SK-N-SH treated with all-trans-retinoic acid at 6 μM for 48 hours (cell line): ENCODE results near the gene LDHA.

ENCODE experiments used
- ATAC-seq: fragments of 200-7000 bp; cut with Tn5 transposase; 3 replicates; pipeline ENCODE4 v1.9.1; 2020; ENCODE audit warnings: mild to moderate bottlenecking, moderate library complexity
- ARNTL ChIP-seq: fragments of 450-650 bp; formaldehyde crosslinking; IDR thresholded peaks from 2 replicates; pipeline ENCODE4 v1.5.0; 2020; ENCODE audit warnings: low read depth, mild to moderate bottlenecking, moderate library complexity, borderline replicate concordance
- BACH2 ChIP-seq: fragments of 250-450 bp; sonication (Bioruptor Pico); IDR thresholded peaks from 2 replicates; pipeline ENCODE4 v1.9.0; 2021; ENCODE audit warnings: mild to moderate bottlenecking, borderline replicate concordance
- CSDC2 ChIP-seq: fragments of 250-450 bp; sonication (Bioruptor Pico); IDR thresholded peaks from 2 replicates; pipeline ENCODE4 v1.5.0; 2020; ENCODE audit warnings: mild to moderate bottlenecking, moderate library complexity
- CSRNP3 ChIP-seq: fragments of 250-450 bp; sonication (Bioruptor Pico); IDR thresholded peaks from 2 replicates; pipeline ENCODE4 v1.5.1; 2021; ENCODE audit warnings: mild to moderate bottlenecking, moderate library complexity
- GLIS3 ChIP-seq: fragments of 250-450 bp; sonication (Bioruptor Pico); IDR thresholded peaks from 2 replicates; pipeline ENCODE4 v1.5.0; 2020; ENCODE audit warnings: mild to moderate bottlenecking, moderate library complexity
- ISL1 ChIP-seq: fragments of 250-450 bp; sonication (Bioruptor Pico); IDR thresholded peaks from 2 replicates; pipeline ENCODE4 v2.1.2; 2022; ENCODE audit warnings: mild to moderate bottlenecking, moderate library complexity
- PATZ1 ChIP-seq: fragments of 250-450 bp; sonication (Bioruptor Pico); IDR thresholded peaks from 2 replicates; pipeline ENCODE4 v1.8.0; 2020; ENCODE audit warnings: mild to moderate bottlenecking, moderate library complexity, borderline replicate concordance
- RARB ChIP-seq: fragments of 250-450 bp; sonication (Bioruptor Pico); IDR thresholded peaks from 2 replicates; pipeline ENCODE4 v1.8.0; 2021; ENCODE audit warnings: mild to moderate bottlenecking, moderate library complexity
- SNAI2 ChIP-seq: fragments of 250-450 bp; sonication (Bioruptor Pico); IDR thresholded peaks from 2 replicates; pipeline ENCODE4 v1.5.0; 2020; ENCODE audit warnings: mild to moderate bottlenecking, moderate library complexity
- TCF4 ChIP-seq: fragments of 250-450 bp; sonication (Bioruptor Pico); IDR thresholded peaks from 2 replicates; pipeline ENCODE4 v1.8.0; 2021; ENCODE audit warnings: mild to moderate bottlenecking, moderate library complexity, borderline replicate concordance
- TOX ChIP-seq: fragments of 250-450 bp; sonication (Bioruptor Pico); IDR thresholded peaks from 2 replicates; pipeline ENCODE4 v1.8.0; 2021; ENCODE audit warnings: mild to moderate bottlenecking, moderate library complexity, borderline replicate concordance
- TSHZ2 ChIP-seq: fragments of 250-450 bp; sonication (Bioruptor Pico); IDR thresholded peaks from 2 replicates; pipeline ENCODE4 v1.5.0; 2020; ENCODE audit warnings: mild to moderate bottlenecking, moderate library complexity
- ZFP3 ChIP-seq: fragments of 250-450 bp; sonication (Bioruptor Pico); IDR thresholded peaks from 2 replicates; pipeline ENCODE4 v1.5.0; 2020; ENCODE audit warnings: mild to moderate bottlenecking, moderate library complexity
- ZFP30 ChIP-seq: fragments of 450-650 bp; formaldehyde crosslinking; IDR thresholded peaks from 2 replicates; pipeline ENCODE4 v1.5.0; 2022; ENCODE audit warnings: mild to moderate bottlenecking, moderate library complexity
- ZNF8 ChIP-seq: fragments of 450-650 bp; formaldehyde crosslinking; IDR thresholded peaks from 2 replicates; pipeline ENCODE4 v1.5.0; 2020; ENCODE audit warnings: mild to moderate bottlenecking, moderate library complexity
- TF ChIP-seq, protein P1 (sequence below): fragments of 250-450 bp; sonication (Bioruptor Pico); IDR thresholded peaks from 2 replicates; pipeline ENCODE4 v1.5.1; 2020; ENCODE audit warnings: low read depth, mild to moderate bottlenecking, moderate library complexity
- TF ChIP-seq, protein P2 (sequence below): fragments of 250-450 bp; sonication (Bioruptor Pico); IDR thresholded peaks from 2 replicates; pipeline ENCODE4 v1.8.0; 2021; ENCODE audit warnings: low read depth, mild to moderate bottlenecking, moderate library complexity, borderline replicate concordance

The LDHA gene

GRCh38 chr11:18379201-18379600 lies 15.2 kb upstream of the LDHA start:
- no peak for TF ChIP-seq GLIS3 (CRISPR knock-in tag)
- TF ChIP-seq CSRNP3 = no peak
- no peak for TF ChIP-seq TSHZ2
- TF ChIP-seq BACH2 (CRISPR knock-in tag) = no peak
- no peak for TF ChIP-seq PATZ1
- TF ChIP-seq ZFP30 (CRISPR knock-in tag) = no peak
- TF ChIP-seq SNAI2 (CRISPR knock-in tag) = no peak
- no peak for TF ChIP-seq RARB
- TF ChIP-seq ZFP3 (CRISPR knock-in tag) = no peak
- TF ChIP-seq TOX (CRISPR knock-in tag) = no peak
- TF ChIP-seq ARNTL (CRISPR knock-in tag) = no peak
- TF ChIP-seq, all 23 proteins: peak for 0
- no peak for ATAC-seq

DNA sequence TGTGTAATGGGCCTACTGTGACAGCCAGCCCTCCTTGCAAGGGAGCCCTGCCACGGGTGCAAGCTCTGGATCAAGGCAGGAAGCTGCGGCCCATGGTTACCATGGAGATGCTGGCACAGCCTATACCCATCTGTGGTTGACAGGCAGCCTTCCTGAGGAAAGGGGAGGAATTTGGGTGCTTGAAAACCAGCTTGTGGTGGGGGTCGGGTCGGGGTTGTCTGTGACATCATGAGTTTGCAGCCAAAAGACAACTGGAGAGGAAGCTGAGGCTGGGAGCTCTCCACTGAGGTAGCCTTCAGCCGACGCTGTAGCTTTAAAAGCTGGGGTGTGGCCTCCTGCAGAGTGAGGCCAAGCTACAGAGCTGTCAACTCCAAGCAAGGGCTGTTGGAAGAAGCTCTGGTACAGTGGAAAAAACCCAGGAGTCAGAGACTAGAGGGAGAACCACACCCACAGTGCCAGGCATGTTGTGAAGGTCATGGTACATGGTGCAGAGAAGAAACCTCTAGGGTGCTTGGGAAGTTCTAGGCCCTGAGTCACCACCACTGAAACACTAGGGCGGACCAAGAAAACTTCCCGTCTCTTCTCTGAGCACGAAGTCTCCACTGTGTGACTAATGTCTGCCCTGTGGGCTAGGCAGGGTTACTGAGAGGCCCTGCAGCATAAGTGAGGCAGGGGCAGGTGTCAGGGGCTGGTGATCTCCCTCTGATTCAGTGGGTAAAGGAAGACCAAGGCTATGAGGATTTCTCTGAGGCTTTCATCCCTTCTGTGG lies 10.8 kb upstream of the LDHA start:
- peak; percentile 88 for ATAC-seq
- TF ChIP-seq, protein P1, sequence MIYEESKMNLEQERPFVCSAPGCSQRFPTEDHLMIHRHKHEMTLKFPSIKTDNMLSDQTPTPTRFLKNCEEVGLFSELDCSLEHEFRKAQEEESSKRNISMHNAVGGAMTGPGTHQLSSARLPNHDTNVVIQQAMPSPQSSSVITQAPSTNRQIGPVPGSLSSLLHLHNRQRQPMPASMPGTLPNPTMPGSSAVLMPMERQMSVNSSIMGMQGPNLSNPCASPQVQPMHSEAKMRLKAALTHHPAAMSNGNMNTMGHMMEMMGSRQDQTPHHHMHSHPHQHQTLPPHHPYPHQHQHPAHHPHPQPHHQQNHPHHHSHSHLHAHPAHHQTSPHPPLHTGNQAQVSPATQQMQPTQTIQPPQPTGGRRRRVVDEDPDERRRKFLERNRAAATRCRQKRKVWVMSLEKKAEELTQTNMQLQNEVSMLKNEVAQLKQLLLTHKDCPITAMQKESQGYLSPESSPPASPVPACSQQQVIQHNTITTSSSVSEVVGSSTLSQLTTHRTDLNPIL (CRISPR knock-in tag) = no peak
- TF ChIP-seq GLIS3 (CRISPR knock-in tag) = no peak
- TF ChIP-seq ZNF8 (CRISPR knock-in tag) = no peak
- TF ChIP-seq PATZ1 = no peak
- TF ChIP-seq, protein P2, sequence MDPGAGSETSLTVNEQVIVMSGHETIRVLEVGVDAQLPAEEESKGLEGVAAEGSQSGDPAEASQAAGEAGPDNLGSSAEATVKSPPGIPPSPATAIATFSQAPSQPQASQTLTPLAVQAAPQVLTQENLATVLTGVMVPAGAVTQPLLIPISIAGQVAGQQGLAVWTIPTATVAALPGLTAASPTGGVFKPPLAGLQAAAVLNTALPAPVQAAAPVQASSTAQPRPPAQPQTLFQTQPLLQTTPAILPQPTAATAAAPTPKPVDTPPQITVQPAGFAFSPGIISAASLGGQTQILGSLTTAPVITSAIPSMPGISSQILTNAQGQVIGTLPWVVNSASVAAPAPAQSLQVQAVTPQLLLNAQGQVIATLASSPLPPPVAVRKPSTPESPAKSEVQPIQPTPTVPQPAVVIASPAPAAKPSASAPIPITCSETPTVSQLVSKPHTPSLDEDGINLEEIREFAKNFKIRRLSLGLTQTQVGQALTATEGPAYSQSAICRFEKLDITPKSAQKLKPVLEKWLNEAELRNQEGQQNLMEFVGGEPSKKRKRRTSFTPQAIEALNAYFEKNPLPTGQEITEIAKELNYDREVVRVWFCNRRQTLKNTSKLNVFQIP = no peak
- TF ChIP-seq TOX (CRISPR knock-in tag) = no peak
- no peak for TF ChIP-seq TCF4 (CRISPR knock-in tag)
- no peak for TF ChIP-seq ZFP3 (CRISPR knock-in tag)
- TF ChIP-seq ISL1 (CRISPR knock-in tag) = no peak
- TF ChIP-seq CSRNP3 = no peak
- no peak for TF ChIP-seq CSDC2 (CRISPR knock-in tag)
